A673 (cell line): ENCODE results near the gene EVA1B. TPM values are rescaled to one million over a fixed set of nuclear protein-coding genes. Genes with fewer than 3 reads are reported as not detected.
A peak's percentile ranks its signal among the peaks of the same experiment; 100 is the strongest.

Experiments used
- BruUV-seq: library from RNA; stranded (reverse); fragments of 400-500 nt; replicated peaks from 2 replicates; lab custom pipeline; 2021; lab: Mats Ljungman, UMichigan
- CTCF ChIA-PET: fragments of 300-600 bp; sonication (Branson Sonifier 250); formaldehyde crosslinking; loops from one replicate; lab custom pipeline; 2022; ENCODE audit warnings: antibody characterized with exemption; lab: Charles Lee
- POLR2A ChIA-PET: fragments of 300-600 bp; sonication (Branson Sonifier 250); formaldehyde crosslinking; loops from one replicate; lab custom pipeline; 2022; ENCODE audit warnings: antibody characterized with exemption; ENCODE audit not compliant: low non-redundant PET; lab: Charles Lee
- DNase-seq: peaks from one replicate; pipeline ENCODE4 v3.0.0-alpha.2; 2015; ENCODE audit warnings: low spot score
- H3K27ac ChIP-seq: fragments of 200-600 bp; sonication (generic); 2 replicates; pipeline ENCODE4 v1.5.1; 2016; ENCODE audit warnings: mixed run types, low read depth, mild to moderate bottlenecking, mixed read lengths, antibody characterized with exemption, low read length; ENCODE audit not compliant: poor library complexity, severe bottlenecking
- H3K27me3 ChIP-seq: fragments of 200-600 bp; sonication (generic); replicated peaks from 2 replicates; pipeline ENCODE4 v1.6.1; 2017; ENCODE audit warnings: mixed run types, low read depth, mild to moderate bottlenecking, mixed read lengths, antibody characterized with exemption, low read length; ENCODE audit not compliant: insufficient read depth, poor library complexity
- H3K36me3 ChIP-seq: fragments of 200-600 bp; sonication (generic); 2 replicates; pipeline ENCODE4 v1.6.1; 2016; ENCODE audit warnings: mixed run types, mild to moderate bottlenecking, mixed read lengths, antibody characterized with exemption, low read length; ENCODE audit not compliant: insufficient read depth, poor library complexity, severe bottlenecking
- H3K4me1 ChIP-seq: fragments of 200-600 bp; sonication (generic); 2 replicates; pipeline ENCODE4 v1.6.1; 2017; ENCODE audit warnings: mixed run types, mild to moderate bottlenecking, mixed read lengths, antibody characterized with exemption, low read length; ENCODE audit not compliant: insufficient read depth, poor library complexity, severe bottlenecking
- H3K4me3 ChIP-seq: fragments of 200-600 bp; sonication (generic); 2 replicates; pipeline ENCODE4 v1.5.1; 2016; ENCODE audit warnings: low read depth, mixed run types, mild to moderate bottlenecking, mixed read lengths, low read length; ENCODE audit not compliant: poor library complexity, severe bottlenecking
- H3K9me3 ChIP-seq: fragments of 200-600 bp; sonication (generic); 2 replicates; pipeline ENCODE4 v1.6.1; 2016; ENCODE audit warnings: mixed run types, low read depth, mild to moderate bottlenecking, mixed read lengths, antibody characterized with exemption, low read length; ENCODE audit not compliant: poor library complexity, severe bottlenecking
- CTCF ChIP-seq: fragments of 300-800, 200-600 bp; sonication (generic); conservative IDR thresholded peaks from 2 replicates; pipeline ENCODE4 v1.5.1; 2017; ENCODE audit warnings: low read depth, mild to moderate bottlenecking, antibody characterized with exemption, low read length, moderate library complexity, mixed read lengths
- EZH2 ChIP-seq: fragments of 200-600 bp; sonication (generic); IDR thresholded peaks from 2 replicates; pipeline ENCODE4 v1.6.1; 2017; ENCODE audit warnings: borderline replicate concordance, low read depth, mild to moderate bottlenecking, mixed read lengths, antibody characterized with exemption, low read length; ENCODE audit not compliant: poor library complexity, severe bottlenecking
- intact Hi-C: fragments of 100-400 bp; cut with micrococcal nuclease; formaldehyde crosslinking; loops from one replicate; pipeline ENCODE4 v1.10.0; 2022; ENCODE audit not compliant: unreplicated experiment
- total RNA-seq: library from RNA; stranded (reverse); gene quantifications from 2 replicates; pipeline ENCODE4 v1.2.3, GENCODE V29; 2021

EVA1B gene
- total RNA-seq, 1 experiment from 2014 or later = 6.2 TPM

GRCh38 chr1:36287595-36287994 lies 35.9 kb downstream of the EVA1B start:
- no peaks in the 10 kb centered on the region for H3K27me3 ChIP-seq
- no peak overlapping the region for H3K4me3 ChIP-seq
- intact Hi-C loops = no loop called here
- H3K36me3 ChIP-seq = peaks cover 95% of the 10 kb centered on the region
- POLR2A ChIA-PET = no interaction called here
- no peak for DNase-seq
- H3K4me1 ChIP-seq = peaks cover 15% of the 10 kb centered on the region
- CTCF ChIA-PET = interaction anchor here (0.6 kb wide), 1 partner anchor 130 kb away, joined by 4 read pairs; no protein-coding TSS in a partner anchor
- H3K9me3 ChIP-seq = no peaks in the 10 kb centered on the region
- no TSS peak for BruUV-seq
- H3K27ac ChIP-seq = no peak overlapping the region
- TF ChIP-seq CTCF (no peak), EZH2 (no peak)

GRCh38 chr1:36286802-36287201 lies 36.6 kb downstream of the EVA1B start:
- H3K4me1 ChIP-seq = peaks cover 21% of the 10 kb centered on the region
- BruUV-seq = no TSS peak
- POLR2A ChIA-PET = no interaction called here
- no peak for DNase-seq
- H3K36me3 ChIP-seq = peaks cover 88% of the 10 kb centered on the region
- no peak overlapping the region for H3K27ac ChIP-seq
- no peak for TF ChIP-seq EZH2
- no peak for TF ChIP-seq CTCF
- intact Hi-C loops = no loop called here
- H3K27me3 ChIP-seq = no peaks in the 10 kb centered on the region
- CTCF ChIA-PET = no interaction called here
- no peak overlapping the region for H3K4me3 ChIP-seq
- H3K9me3 ChIP-seq = no peaks in the 10 kb centered on the region

GRCh38 chr1:36285443-36286101 lies 37.9 kb downstream of the EVA1B start:
- H3K27me3 ChIP-seq = no peaks in the 10 kb centered on the region
- TF ChIP-seq EZH2 = no peak
- peak; percentile 82 for TF ChIP-seq CTCF
- H3K4me1 ChIP-seq = peaks cover 21% of the 10 kb centered on the region
- peaks cover 76% of the 10 kb centered on the region for H3K36me3 ChIP-seq
- intact Hi-C loops = loop anchor here (1.0 to 2.0 kb wide), 2 partner anchors 136 to 187 kb away; partner anchors contain the start of gene TRAPPC3
- H3K27ac ChIP-seq = no peak overlapping the region
- ChIA-PET CTCF (interaction anchor here (0.6 to 1.4 kb wide), 8 partner anchors 15 to 189 kb away, joined by 3 to 16 read pairs (median 3); partner anchors contain the start of genes MAP7D1 and TRAPPC3), POLR2A (no interaction called here)
- BruUV-seq = no TSS peak
- DNase-seq = peak; percentile 85
- no peak overlapping the region for H3K4me3 ChIP-seq
- H3K9me3 ChIP-seq = no peaks in the 10 kb centered on the region
